Retina (tissue), 1 donor: Measurements from ENCODE around the gene FBXL14.
"Not testable (repeated sequence)": the region's sequence is repeated elsewhere in the genome, so short reads cannot be mapped to it uniquely, and the experiment has no call there.

Experiments
- DNase-seq: peaks from one replicate; pipeline ENCODE4 v3.0.0-alpha.2; 2016

The FBXL14 gene

GRCh38 chr12:1567852-1568251 lies 26.5 kb downstream of the FBXL14 start:
- DNase-seq = no peak

GRCh38 chr12:1566449-1567135 lies 27.8 kb downstream of the FBXL14 start:
- peak; percentile 57 for DNase-seq

GRCh38 chr12:1565172-1565571 lies 29.2 kb downstream of the FBXL14 start:
- no peak for DNase-seq

- DNase-seq = no peak
Measured at GRCh38 chr12:1564067-1564466, 30.3 kb downstream of the FBXL14 start.

GRCh38 chr12:1562813-1563407 lies 31.5 kb downstream of the FBXL14 start:
- DNase-seq = no peak

GRCh38 chr12:1560704-1561103 lies 33.7 kb downstream of the FBXL14 start:
- DNase-seq = no peak

- no peak for DNase-seq
Measured at GRCh38 chr12:1559676-1560091, 34.7 kb downstream of the FBXL14 start.

GRCh38 chr12:1558108-1558507 lies 36.3 kb downstream of the FBXL14 start:
- not testable (repeated sequence) for DNase-seq

GRCh38 chr12:1553987-1554982 lies 40.1 kb downstream of the FBXL14 start:
- DNase-seq = no peak

GRCh38 chr12:1553536-1553935 lies 40.8 kb downstream of the FBXL14 start:
- DNase-seq = no peak

- DNase-seq = no peak
Measured at GRCh38 chr12:1552911-1553491, 41.4 kb downstream of the FBXL14 start.

- DNase-seq = no peak
Measured at GRCh38 chr12:1552171-1552570, 42.2 kb downstream of the FBXL14 start.

GRCh38 chr12:1551496-1551895 lies 42.9 kb downstream of the FBXL14 start:
- DNase-seq = no peak

GRCh38 chr12:1546931-1547640 lies 47.3 kb downstream of the FBXL14 start:
- DNase-seq = no peak

- no peak for DNase-seq
Measured at GRCh38 chr12:1544996-1545700, 49.2 kb downstream of the FBXL14 start.

- DNase-seq = no peak
Measured at GRCh38 chr12:1542599-1542998, 51.8 kb downstream of the FBXL14 start.

- DNase-seq = no peak
Measured at GRCh38 chr12:1540690-1541089, 53.7 kb downstream of the FBXL14 start.

- DNase-seq = no peak
Measured at GRCh38 chr12:1539135-1539534, 55.2 kb downstream of the FBXL14 start.

GRCh38 chr12:1536817-1537216 lies 57.6 kb downstream of the FBXL14 start:
- DNase-seq = no peak

GRCh38 chr12:1534748-1535147 lies 59.6 kb downstream of the FBXL14 start:
- no peak for DNase-seq

GRCh38 chr12:1533602-1534304 lies 60.6 kb downstream of the FBXL14 start:
- peak; percentile 71 for DNase-seq
